ENCODE results near the gene SLC2A8. TPM values are rescaled to one million over a fixed set of nuclear protein-coding genes. Genes with fewer than 3 reads are reported as not detected.

SLC2A8 gene
- total RNA-seq, 3 donors from 2014 or later = 1.9 to 3.2 (median 3.0) TPM

Other genes with a start within 250 kb of the SLC2A8 start
- gene GARNL3, start 132.4 kb upstream of the SLC2A8 start, total RNA-seq = 1 to 10 TPM in 1 of 3 donors, under 1 TPM in 2; 0.66 to 1.5 (median 0.66) TPM
- gene ZNF79, start 27.2 kb downstream of the SLC2A8 start, total RNA-seq = 10 to 100 TPM in 2 of 3 donors, 1 to 10 TPM in 1; 9.0 to 14.0 (median 13.6) TPM
- 1,000 to 10,000 TPM; 1,591 to 1,973 (median 1,685) TPM for gene RPL12, start 54.2 kb downstream of the SLC2A8 start, total RNA-seq
- gene LRSAM1, start 54.3 kb downstream of the SLC2A8 start, total RNA-seq = 10 to 100 TPM; 20.5 to 24.2 (median 21.6) TPM
- gene STXBP1, start 215.1 kb downstream of the SLC2A8 start, total RNA-seq = 10 to 100 TPM; 10.8 to 11.6 (median 11.0) TPM